ENCODE measurements around the gene PFDN1.
A peak's percentile ranks its signal among the peaks of the same experiment; 100 is the strongest.

Gene PFDN1

GRCh38 chr5:140295414-140295813 lies 7.5 kb downstream of the PFDN1 start:
- DNase-seq: peak; percentile 15

GRCh38 chr5:140294753-140295152 lies 8.1 kb downstream of the PFDN1 start:
- DNase-seq: no peak

- no peak for DNase-seq
These were observed 9.1 kb downstream of the PFDN1 start for GRCh38 chr5:140293849-140294100.

GRCh38 chr5:140293091-140293848 lies 9.6 kb downstream of the PFDN1 start:
- DNase-seq: peak; percentile 34

- DNase-seq: no peak
These were observed 10.5 kb downstream of the PFDN1 start for GRCh38 chr5:140292212-140293036.

- DNase-seq: no peak
These were observed 14.9 kb downstream of the PFDN1 start for GRCh38 chr5:140287801-140288521.

GRCh38 chr5:140286424-140286823 lies 16.5 kb downstream of the PFDN1 start:
- DNase-seq: no peak

GRCh38 chr5:140284013-140284412 lies 18.9 kb downstream of the PFDN1 start:
- no peak for DNase-seq

- no peak for DNase-seq
These were observed 20.6 kb downstream of the PFDN1 start for GRCh38 chr5:140282266-140282665.

GRCh38 chr5:140275837-140276236 lies 27.1 kb downstream of the PFDN1 start:
- no peak for DNase-seq

GRCh38 chr5:140273401-140273877 lies 29.5 kb downstream of the PFDN1 start:
- no peak for DNase-seq

- DNase-seq: no peak
These were observed 32.9 kb downstream of the PFDN1 start for GRCh38 chr5:140270008-140270407.

GRCh38 chr5:140267559-140268018 lies 35.3 kb downstream of the PFDN1 start:
- no peak for DNase-seq

GRCh38 chr5:140267201-140267540 lies 35.7 kb downstream of the PFDN1 start:
- no peak for DNase-seq

- DNase-seq: peak; percentile 15
These were observed 36.3 kb downstream of the PFDN1 start for GRCh38 chr5:140266471-140267200.

- DNase-seq: no peak
These were observed 37.1 kb downstream of the PFDN1 start for GRCh38 chr5:140265845-140266244.

- DNase-seq: no peak
These were observed 40.1 kb downstream of the PFDN1 start for GRCh38 chr5:140262839-140263238.

- no peak for DNase-seq
These were observed 40.7 kb downstream of the PFDN1 start for GRCh38 chr5:140262221-140262620.

GRCh38 chr5:140261403-140262171 lies 41.3 kb downstream of the PFDN1 start:
- DNase-seq: peak; percentile 68

- no peak for DNase-seq
These were observed 42.7 kb downstream of the PFDN1 start for GRCh38 chr5:140260089-140260656.

- DNase-seq: peak; percentile 71
These were observed 43.4 kb downstream of the PFDN1 start for GRCh38 chr5:140259500-140259899.

GRCh38 chr5:140258873-140259272 lies 44.0 kb downstream of the PFDN1 start:
- DNase-seq: no peak

Measured in CD4-positive, alpha-beta T cell treated with Interleukin-10 for 1 hour (primary cell).